SJCRH30 (cell line): Measurements from ENCODE around the gene EP400. TPM values are rescaled to one million over a fixed set of nuclear protein-coding genes. Genes with fewer than 3 reads are reported as not detected.

Source experiments
- DNase-seq, 2 experiments: peaks; one replicate each; pipeline ENCODE4 v3.0.0-alpha.2; 2015 to 2020
- H3K27ac ChIP-seq: fragments of 250-450 bp; sonication (Bioruptor Pico); 2 replicates; pipeline ENCODE4 v1.5.1; 2020; ENCODE audit warnings: mild to moderate bottlenecking, moderate library complexity
- H3K27me3 ChIP-seq: fragments of 250-450 bp; sonication (Bioruptor Pico); 2 replicates; pipeline ENCODE4 v1.5.1; 2020; ENCODE audit warnings: mild to moderate bottlenecking, moderate library complexity
- H3K36me3 ChIP-seq: fragments of 250-450 bp; sonication (Bioruptor Pico); 2 replicates; pipeline ENCODE4 v1.5.1; 2020; ENCODE audit warnings: mild to moderate bottlenecking, moderate library complexity
- H3K4me1 ChIP-seq: fragments of 250-450 bp; sonication (Bioruptor Pico); 2 replicates; pipeline ENCODE4 v1.5.1; 2020; ENCODE audit warnings: mild to moderate bottlenecking, moderate library complexity
- H3K4me3 ChIP-seq: fragments of 250-450 bp; sonication (Bioruptor Pico); 2 replicates; pipeline ENCODE4 v1.5.1; 2020; ENCODE audit warnings: mild to moderate bottlenecking, moderate library complexity
- H3K9me3 ChIP-seq: fragments of 250-450 bp; sonication (Bioruptor Pico); replicated peaks from 2 replicates; pipeline ENCODE4 v1.5.1; 2020; ENCODE audit warnings: mild to moderate bottlenecking, moderate library complexity
- total RNA-seq: library from RNA; depleted of rRNA; stranded (reverse); fragments of >200 nt; shearing (Covaris generic); gene quantifications from 2 replicates; pipeline ENCODE4 v1.2.3, GENCODE V29; 2014

EP400 gene
- total RNA-seq, 1 experiment from 2014 or later, result 17.0 TPM

DNA sequence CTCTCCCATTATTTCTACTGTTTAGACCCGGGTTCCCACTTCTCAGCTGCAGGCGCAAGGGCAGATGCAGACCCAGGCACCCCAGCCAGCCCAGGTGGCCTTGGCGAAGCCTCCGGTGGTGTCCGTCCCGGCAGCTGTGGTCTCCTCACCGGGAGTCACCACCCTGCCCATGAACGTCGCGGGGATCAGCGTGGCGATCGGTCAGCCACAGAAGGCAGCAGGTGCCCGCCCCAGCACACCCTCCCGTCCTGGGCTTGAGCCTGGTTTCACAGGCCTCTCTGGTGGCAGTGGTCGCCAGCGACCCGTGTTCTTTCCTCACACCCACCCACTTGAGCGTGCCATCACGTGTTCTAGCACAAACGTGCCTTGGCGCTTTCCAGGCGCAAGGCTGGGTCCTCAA lies 117.0 kb downstream of the EP400 start:
- H3K4me1 ChIP-seq, result no peaks in the 10 kb centered on the region
- H3K27me3 ChIP-seq, result no peaks in the 10 kb centered on the region
- H3K9me3 ChIP-seq, result no peaks in the 10 kb centered on the region
- H3K4me3 ChIP-seq, result no peak overlapping the region
- H3K27ac ChIP-seq, result no peak overlapping the region
- no peak for DNase-seq
- H3K36me3 ChIP-seq, result peaks cover 16% of the 10 kb centered on the region

DNA sequence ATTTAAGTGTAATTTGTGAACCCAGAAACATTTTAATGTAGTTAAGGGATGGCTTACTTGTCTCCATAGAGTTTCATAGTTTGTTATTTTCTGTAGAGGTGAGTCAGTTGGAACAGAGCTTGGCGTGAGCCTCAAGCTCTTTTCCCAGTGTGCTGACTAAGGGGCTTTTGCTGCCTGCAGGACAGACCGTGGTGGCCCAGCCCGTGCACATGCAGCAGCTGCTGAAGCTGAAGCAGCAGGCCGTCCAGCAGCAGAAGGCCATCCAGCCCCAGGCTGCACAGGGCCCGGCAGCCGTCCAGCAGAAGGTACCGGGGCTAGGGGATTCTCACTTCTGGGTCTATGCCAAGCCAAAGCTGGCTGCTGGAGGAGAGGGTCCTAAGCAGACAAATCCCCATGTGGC lies 117.4 kb downstream of the EP400 start:
- no peak overlapping the region for H3K27ac ChIP-seq
- no peak for DNase-seq
- no peaks in the 10 kb centered on the region for H3K27me3 ChIP-seq
- peaks cover 16% of the 10 kb centered on the region for H3K36me3 ChIP-seq
- no peak overlapping the region for H3K4me3 ChIP-seq
- H3K4me1 ChIP-seq, result no peaks in the 10 kb centered on the region
- H3K9me3 ChIP-seq, result no peaks in the 10 kb centered on the region

DNA sequence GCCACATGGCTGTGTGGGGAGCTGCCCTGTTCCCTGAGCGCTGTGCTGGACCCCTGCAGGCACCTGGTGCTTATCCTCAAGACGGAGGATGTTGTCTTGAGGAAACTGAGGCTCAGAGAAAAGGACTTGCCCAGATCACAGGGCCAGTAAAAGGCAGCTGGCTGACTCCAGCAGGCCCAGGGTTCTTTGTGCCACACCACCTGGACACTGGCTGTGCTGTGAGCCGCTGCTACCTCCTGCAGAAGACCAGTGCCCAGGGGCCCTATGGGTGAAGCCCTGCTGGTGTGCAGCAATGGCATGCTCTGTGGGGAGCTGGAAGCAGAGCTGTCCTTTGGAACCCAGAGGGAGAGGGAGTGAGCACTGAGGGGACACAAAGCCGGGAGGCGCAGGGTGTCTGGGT lies 118.5 kb downstream of the EP400 start:
- Histone ChIP-seq H3K36me3 (peaks cover 18% of the 10 kb centered on the region), H3K4me1 (no peaks in the 10 kb centered on the region), H3K27me3 (no peaks in the 10 kb centered on the region)

DNA sequence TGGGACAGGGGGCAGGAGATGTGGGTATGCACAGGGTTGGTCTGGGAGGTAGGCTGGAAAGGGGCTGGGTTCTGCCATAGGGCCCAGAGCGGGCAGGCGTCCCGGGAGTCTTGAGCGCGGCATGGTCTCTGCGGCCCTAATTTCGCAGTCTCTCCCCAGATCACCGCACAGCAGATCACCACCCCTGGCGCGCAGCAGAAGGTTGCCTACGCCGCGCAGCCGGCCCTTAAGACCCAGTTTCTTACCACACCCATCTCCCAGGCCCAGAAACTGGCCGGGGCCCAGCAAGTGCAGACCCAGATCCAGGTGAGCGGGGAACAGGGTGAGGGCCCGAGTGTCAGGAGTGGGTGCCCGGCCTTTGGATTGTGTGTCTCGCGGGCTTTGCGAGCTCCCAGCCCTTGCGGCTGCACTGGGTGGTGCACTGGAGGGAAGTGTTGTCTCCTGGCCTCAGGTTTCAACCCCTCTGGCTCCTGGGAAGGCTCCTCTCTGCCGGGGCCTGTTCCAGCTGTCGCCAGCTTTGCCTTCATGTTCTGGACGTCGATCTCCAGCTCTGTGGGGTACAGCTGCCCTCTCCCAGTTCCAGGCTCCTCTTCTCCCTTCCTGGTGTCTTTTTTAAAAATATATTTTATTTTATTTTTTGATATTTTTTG lies 119.7 kb downstream of the EP400 start:
- peak; percentile 24 for DNase-seq
- Histone ChIP-seq H3K4me3 (no peak overlapping the region), H3K27ac (no peak overlapping the region), H3K9me3 (no peaks in the 10 kb centered on the region), H3K4me1 (no peaks in the 10 kb centered on the region), H3K27me3 (no peaks in the 10 kb centered on the region), H3K36me3 (peaks cover 18% of the 10 kb centered on the region)

More for the DNA sequence above, 118.5 kb downstream of the EP400 start:
- H3K4me3 ChIP-seq, result no peak overlapping the region
- no peaks in the 10 kb centered on the region for H3K9me3 ChIP-seq
- DNase-seq, result no peak
- H3K27ac ChIP-seq, result no peak overlapping the region

DNA sequence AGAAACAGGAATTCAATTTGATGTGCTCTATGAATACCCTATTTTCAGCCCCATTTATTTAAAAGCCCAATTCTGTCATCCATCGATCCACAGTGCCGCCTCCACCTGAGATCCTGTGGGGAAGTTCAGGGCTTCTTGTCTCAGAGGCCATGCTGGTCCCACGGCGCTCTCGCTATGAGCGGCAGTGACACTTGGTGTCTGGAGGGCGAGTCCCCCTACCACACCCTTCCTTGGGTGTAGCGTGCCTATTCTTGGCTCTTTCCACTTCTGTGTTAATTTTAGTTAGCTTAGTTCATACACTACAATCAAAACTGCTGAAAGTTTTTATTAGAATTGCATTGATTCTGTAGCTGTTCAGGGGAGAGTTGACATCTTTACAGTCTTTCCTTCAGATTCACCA lies 120.6 kb downstream of the EP400 start:
- Histone ChIP-seq H3K4me3 (no peak overlapping the region), H3K27ac (no peak overlapping the region), H3K9me3 (no peaks in the 10 kb centered on the region), H3K27me3 (no peaks in the 10 kb centered on the region), H3K36me3 (peaks cover 21% of the 10 kb centered on the region), H3K4me1 (no peaks in the 10 kb centered on the region)
- DNase-seq, result no peak

DNA sequence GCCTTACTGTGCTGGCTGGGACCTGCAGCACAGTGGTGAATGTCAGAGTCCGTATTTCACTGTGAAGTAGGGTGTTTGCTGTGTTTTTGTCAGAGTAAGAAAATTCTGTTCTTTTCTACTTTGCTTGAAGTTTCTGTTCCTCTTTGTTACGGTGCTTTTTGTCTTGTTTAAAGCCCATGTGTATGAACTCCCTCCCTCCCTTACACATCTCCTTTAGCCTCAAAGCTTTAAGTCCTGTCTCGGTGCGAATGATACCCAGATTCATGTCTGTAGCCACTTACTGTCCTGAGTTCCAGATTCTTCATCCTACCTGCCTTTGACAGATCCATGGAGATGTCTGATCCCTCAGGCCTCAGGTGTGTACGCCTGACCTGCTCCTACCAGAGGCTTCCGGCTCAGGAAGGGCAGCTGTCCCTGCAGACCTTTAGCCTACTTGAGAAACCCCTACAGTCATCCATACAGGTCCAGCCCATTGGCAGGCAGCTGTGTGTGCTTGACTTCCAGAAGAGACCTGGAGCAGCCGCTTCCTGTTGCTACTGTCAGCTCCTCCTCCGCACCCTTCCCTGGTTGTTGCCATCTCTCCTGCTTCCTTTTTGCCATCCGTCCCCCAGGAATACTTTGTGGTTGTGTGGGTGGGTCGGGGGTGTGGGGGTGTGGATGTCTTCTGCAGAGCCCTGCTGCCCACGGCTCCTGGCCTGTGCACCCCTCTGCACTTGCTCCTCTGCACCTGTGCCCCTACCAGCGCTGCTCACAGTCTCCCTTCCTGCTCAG lies 121.5 kb downstream of the EP400 start:
- Histone ChIP-seq H3K9me3 (no peaks in the 10 kb centered on the region), H3K4me3 (no peak overlapping the region), H3K36me3 (peaks cover 13% of the 10 kb centered on the region), H3K27me3 (no peaks in the 10 kb centered on the region), H3K27ac (no peak overlapping the region), H3K4me1 (no peaks in the 10 kb centered on the region)
- DNase-seq, result no peak

DNA sequence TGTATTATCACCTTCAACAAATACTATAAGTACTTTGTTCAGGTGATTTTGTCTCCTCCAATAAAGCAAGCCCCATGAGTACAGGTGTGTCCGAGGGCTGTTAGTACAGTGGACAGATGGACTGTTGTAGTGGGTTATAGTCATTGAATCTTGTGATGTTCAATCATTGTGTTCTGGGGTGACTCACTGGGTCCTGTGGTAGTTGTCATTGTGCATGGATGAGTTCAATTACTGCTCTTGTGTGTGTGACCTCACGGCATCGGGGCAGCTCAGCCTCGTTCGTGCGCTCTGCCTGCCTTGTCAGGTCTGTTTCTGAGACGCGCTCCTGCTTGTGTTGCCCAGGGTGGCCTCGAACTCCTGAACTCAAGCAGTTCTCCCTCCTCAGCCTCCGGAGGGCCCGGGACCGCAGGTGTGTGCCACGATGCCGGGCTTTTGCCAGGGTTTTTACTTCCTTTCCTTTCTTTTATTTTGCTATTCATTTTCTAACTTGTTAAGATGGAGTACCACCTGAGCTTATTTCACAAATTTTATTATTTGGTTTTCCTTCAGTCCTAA lies 122.2 kb downstream of the EP400 start:
- DNase-seq, result no peak
- peaks cover 15% of the 10 kb centered on the region for H3K36me3 ChIP-seq
- H3K4me3 ChIP-seq, result no peak overlapping the region
- no peaks in the 10 kb centered on the region for H3K9me3 ChIP-seq
- no peaks in the 10 kb centered on the region for H3K27me3 ChIP-seq
- no peaks in the 10 kb centered on the region for H3K4me1 ChIP-seq
- no peak overlapping the region for H3K27ac ChIP-seq

DNA sequence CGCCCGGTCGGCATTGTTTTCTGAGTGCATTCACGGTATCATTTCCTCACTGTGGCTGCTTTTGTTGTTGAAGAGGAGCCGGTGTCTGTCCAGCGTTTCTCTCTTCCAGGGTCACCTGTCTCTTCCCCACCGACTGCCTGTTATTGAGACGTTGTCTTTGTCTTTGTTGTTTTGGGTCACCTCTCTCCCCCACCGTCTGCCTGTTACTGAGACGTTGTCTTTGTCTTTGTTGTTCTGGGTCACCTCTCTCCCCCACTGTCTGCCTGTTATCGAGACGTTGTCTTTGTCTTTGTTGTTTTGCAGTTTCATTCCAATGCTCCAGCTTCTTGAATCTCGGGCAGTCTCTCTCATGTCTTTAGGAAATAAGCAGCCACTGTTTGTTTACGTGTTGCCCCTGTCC lies 124.5 kb downstream of the EP400 start:
- Histone ChIP-seq H3K9me3 (no peaks in the 10 kb centered on the region), H3K36me3 (peaks cover 29% of the 10 kb centered on the region), H3K4me3 (no peak overlapping the region), H3K4me1 (no peaks in the 10 kb centered on the region), H3K27me3 (no peaks in the 10 kb centered on the region), H3K27ac (no peak overlapping the region)
- no peak for DNase-seq

DNA sequence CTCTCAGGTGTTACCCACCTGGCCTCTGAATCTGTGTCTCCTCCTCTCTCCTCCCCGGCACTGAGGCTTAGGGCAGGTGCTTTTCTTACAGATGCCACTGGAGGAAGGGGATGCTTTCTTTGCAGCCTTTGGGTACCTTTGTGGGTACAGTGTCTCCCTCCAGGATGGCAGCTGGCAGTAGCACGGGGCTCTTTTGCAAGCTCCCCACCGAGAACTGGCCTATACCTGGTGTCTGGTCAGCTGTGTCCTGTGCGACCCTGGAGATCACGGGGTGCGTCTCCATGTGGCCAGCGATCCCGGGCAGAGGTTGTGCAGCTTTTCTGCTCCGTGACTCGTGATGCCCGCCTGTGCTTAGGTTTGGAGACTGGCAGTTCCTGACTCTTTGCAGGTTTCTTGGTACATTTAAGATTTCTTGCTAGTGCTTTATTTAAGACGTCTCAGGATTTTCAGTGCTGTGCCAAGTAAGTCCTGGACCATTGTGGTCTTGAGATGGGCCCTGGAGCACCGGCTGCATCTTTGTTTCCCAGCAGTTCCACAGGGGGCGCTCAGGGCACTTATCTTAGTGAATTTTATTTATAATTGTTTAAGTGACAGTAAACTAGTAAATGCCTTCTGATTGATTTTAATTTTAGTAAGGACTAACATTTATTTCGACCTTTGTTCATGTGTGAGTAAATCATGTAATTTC lies 125.4 kb downstream of the EP400 start:
- Histone ChIP-seq H3K27ac (no peak overlapping the region), H3K9me3 (no peaks in the 10 kb centered on the region), H3K4me3 (no peak overlapping the region), H3K27me3 (no peaks in the 10 kb centered on the region), H3K4me1 (no peaks in the 10 kb centered on the region), H3K36me3 (peaks cover 24% of the 10 kb centered on the region)
- no peak for DNase-seq

DNA sequence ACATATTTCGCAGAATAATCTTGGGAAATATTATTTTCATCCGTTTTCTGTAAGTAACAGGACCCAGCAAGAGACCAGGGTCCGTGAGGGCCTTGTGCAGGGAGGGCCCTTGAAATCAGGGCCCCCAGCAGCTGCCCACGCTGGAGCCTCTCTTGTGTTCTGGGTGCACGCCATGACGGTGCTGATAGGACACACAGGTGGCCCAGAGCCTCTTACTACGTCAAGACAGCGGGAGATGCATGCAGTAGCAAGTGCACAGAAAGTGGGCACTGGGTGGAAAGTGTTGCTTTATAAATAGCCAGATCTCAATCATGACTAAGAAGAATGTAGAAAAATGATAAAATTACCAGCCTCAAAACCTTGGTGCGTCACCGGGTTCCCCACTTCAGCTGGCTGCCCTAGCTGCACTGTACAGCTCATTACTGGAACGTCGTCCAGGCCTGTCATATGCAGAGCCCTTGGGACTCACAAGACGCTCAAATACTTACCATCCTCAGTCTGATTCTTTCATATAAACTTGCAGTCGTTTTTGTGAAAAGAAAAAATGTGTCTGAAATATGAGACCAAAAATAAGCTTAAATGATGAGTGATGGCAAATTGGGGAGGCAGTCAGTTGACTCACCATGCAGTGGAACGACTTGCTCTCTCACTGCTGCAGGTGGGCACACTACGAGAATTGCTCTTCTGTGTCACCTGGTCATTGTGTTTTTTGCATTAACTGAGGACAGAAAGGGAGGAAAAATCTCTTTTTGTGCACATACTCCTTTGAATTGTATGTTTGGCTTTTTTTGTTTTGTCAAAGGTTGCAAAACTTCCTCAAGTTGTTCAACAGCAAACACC lies 126.2 kb downstream of the EP400 start:
- peaks cover 24% of the 10 kb centered on the region for H3K36me3 ChIP-seq
- no peak overlapping the region for H3K4me3 ChIP-seq

DNA sequence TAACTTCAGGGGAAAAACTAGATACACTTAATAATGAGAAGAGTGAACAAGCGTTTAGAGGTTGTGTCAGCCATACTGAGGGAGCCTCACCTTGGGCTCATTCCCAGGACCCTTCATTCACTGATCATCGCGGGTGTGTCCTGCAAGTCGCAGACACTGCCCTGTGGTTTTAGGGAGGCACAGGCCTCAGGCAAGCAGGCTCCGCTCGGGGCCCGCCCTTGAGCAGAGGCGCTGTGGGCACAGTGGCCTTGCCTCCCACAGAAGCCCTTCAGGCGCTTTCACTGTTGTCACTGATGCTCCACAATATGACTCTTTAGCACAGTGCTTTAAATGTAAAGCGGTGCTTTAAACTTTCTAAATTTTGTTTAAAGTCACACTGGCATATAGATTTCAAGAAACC lies 127.0 kb downstream of the EP400 start:
- Histone ChIP-seq H3K9me3 (no peaks in the 10 kb centered on the region), H3K27me3 (no peaks in the 10 kb centered on the region), H3K36me3 (peaks cover 24% of the 10 kb centered on the region)

More for the DNA sequence above, 126.2 kb downstream of the EP400 start:
- H3K27me3 ChIP-seq, result no peaks in the 10 kb centered on the region
- H3K27ac ChIP-seq, result no peak overlapping the region
- H3K9me3 ChIP-seq, result no peaks in the 10 kb centered on the region
- H3K4me1 ChIP-seq, result no peaks in the 10 kb centered on the region
- DNase-seq, result no peak

DNA sequence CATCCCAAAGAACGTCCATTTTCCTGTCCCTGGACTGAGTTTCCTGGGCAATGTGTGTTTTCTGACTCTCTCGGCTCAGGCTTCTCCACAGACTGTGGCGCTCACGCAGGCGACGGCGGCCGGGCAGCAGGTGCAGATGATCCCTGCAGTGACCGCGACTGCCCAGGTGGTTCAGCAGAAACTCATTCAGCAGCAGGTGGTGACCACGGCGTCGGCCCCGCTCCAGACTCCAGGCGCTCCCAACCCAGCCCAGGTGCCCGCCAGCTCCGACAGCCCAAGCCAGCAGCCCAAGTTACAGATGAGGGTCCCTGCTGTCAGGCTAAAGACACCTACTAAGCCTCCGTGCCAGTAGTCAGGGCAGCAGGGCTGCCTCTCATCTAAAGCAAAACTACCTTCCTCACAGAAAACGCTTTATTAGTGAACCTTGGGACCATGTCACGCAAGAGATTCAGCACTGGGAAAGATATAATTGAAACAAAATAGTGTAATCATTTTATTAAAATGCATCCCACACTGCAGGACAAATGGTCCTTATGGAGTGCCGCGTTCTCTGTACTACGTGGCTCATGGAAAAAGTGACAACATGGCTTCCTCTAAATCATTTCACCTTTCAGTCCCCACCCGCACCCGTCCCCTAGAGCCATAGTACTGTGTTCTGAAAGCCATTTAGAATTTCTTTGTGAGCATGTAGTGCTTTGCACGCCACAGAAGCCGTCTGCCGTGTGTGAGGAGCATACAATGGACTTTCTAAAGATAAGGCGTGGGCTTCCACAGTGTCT lies 127.8 kb downstream of the EP400 start:
- Histone ChIP-seq H3K27ac (no peak overlapping the region), H3K36me3 (peaks cover 22% of the 10 kb centered on the region; the same call in 1 of the 2 replicates)

More for the DNA sequence above, 127.0 kb downstream of the EP400 start:
- no peak overlapping the region for H3K27ac ChIP-seq
- DNase-seq, result no peak
- H3K4me1 ChIP-seq, result no peaks in the 10 kb centered on the region
- H3K4me3 ChIP-seq, result no peak overlapping the region

DNA sequence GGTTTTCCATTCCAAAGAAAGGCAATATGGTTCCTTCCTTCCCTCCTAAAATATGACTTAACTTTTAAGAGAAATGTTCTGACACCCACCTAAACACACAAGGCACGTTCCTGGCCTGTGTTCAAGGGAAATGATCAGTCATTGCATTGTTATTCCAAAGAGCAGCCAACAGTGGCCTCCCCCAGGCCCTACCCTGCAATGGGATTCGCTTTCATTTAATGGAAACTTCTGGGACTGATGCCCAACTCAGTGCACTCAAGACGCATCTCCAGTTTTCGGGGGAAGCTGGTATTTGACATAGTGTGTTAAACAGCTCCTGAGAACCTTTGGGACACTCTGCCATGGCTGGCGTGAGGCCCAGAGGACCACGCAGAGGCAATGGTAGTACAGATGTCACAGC lies 128.4 kb downstream of the EP400 start:
- H3K4me1 ChIP-seq, result peaks cover 4% of the 10 kb centered on the region; the same call in 1 of the 2 replicates
- H3K36me3 ChIP-seq, result peaks cover 22% of the 10 kb centered on the region; the same call in 1 of the 2 replicates
- no peak for DNase-seq
- no peaks in the 10 kb centered on the region for H3K9me3 ChIP-seq
- H3K27me3 ChIP-seq, result no peaks in the 10 kb centered on the region
- H3K4me3 ChIP-seq, result no peak overlapping the region
- H3K27ac ChIP-seq, result no peak overlapping the region

More for the DNA sequence above, 127.8 kb downstream of the EP400 start:
- Histone ChIP-seq H3K9me3 (no peaks in the 10 kb centered on the region), H3K27me3 (no peaks in the 10 kb centered on the region), H3K4me3 (no peak overlapping the region), H3K4me1 (no peaks in the 10 kb centered on the region)
- no peak for DNase-seq

DNA sequence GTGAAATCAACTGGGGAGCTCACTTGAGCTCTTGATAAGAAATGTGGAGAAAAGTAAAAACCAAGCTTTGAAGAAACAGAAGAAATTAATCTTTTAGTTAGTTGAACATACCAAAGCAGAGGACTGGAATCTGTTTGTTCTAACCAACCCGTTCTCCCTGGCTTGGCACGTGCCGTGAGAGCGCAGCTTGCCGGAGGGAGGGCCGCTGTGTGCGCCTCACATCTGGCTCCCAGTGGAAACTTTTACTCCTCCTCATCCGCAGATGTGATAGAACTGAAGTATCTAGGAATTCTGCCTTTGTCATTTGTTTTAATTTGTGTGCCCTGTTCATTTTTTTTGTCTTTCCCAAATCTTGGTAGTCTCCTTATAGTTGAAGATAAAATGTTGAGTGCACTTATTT lies 129.5 kb downstream of the EP400 start:
- peaks cover 22% of the 10 kb centered on the region; the same call in 1 of the 2 replicates for H3K36me3 ChIP-seq
- DNase-seq, result no peak
- no peak overlapping the region for H3K27ac ChIP-seq

More for the DNA sequence above, 129.5 kb downstream of the EP400 start:
- Histone ChIP-seq H3K9me3 (no peaks in the 10 kb centered on the region), H3K4me1 (peaks cover 9% of the 10 kb centered on the region), H3K27me3 (no peaks in the 10 kb centered on the region), H3K4me3 (no peak overlapping the region)
